ENCODE results near the gene LRMDA.

DNA sequence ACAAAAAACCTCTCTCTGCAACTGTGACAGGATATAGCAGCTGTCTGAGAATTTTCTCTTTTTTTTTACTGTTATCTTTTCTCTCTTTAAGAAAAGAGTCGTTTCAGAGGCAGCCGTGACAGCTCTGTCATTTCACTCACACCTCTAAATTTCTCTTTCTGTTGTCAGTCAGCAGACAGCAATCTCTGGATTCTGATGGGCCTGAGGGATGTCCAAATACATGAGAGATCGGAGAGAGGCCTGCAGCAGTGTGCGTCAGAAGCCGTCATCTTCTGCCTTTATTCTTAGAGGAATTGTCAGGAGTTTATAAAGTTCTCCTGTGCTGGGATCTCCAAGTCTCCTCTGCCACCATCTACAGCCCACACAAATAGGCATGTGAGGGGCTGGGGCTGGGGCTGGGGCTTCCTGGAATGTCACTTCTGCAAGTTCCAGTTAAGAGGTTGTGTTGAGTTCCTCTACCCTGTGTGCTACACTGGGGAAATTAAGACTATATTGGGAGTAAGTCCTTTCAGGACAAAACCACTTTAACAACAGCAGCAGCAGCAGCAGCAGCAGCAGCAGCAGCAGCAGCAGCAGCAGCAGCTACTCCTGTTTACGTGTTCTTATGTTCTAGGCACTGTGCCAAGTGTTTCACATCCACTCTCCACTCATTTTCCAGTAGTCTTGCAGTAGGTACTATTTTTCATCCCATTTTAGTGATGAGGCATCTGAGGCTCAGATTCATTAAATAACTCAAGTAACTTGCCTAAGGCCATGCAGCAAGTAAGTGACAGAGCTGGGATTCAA is 541.3 kb downstream of the LRMDA start:
- TF ChIP-seq, protein P1, sequence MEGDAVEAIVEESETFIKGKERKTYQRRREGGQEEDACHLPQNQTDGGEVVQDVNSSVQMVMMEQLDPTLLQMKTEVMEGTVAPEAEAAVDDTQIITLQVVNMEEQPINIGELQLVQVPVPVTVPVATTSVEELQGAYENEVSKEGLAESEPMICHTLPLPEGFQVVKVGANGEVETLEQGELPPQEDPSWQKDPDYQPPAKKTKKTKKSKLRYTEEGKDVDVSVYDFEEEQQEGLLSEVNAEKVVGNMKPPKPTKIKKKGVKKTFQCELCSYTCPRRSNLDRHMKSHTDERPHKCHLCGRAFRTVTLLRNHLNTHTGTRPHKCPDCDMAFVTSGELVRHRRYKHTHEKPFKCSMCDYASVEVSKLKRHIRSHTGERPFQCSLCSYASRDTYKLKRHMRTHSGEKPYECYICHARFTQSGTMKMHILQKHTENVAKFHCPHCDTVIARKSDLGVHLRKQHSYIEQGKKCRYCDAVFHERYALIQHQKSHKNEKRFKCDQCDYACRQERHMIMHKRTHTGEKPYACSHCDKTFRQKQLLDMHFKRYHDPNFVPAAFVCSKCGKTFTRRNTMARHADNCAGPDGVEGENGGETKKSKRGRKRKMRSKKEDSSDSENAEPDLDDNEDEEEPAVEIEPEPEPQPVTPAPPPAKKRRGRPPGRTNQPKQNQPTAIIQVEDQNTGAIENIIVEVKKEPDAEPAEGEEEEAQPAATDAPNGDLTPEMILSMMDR (IDR thresholded peaks at IDR 0.05), result no peak
- no peak for TF ChIP-seq EZH2 (IDR thresholded peaks at IDR 0.05; ENCODE audit: borderline replicate concordance, insufficient read depth, low read depth, low read length, poor library complexity, severe bottlenecking)
